ENCODE results near the gene AHSP.

DNA sequence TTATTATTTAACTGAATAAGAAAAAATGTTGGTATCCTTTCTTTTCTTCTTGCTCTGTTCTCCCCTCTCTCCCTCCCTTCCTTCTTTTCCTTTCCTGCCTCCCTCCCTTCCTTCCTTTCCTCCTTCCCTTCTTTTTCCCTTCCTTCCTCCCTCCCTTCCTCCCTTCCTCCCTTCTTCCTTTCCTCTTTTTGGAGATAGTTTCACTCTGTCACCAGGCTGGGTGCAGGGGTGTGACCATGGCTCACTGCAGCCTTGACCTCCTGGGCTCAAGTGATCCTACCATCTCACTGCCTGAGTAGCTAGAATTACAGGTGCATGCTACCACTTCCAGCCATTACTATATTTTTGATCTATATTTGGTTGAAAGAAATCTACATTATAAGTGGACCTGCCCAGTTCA is 13.8 kb upstream of the AHSP start:
- TF ChIP-seq, protein P1, sequence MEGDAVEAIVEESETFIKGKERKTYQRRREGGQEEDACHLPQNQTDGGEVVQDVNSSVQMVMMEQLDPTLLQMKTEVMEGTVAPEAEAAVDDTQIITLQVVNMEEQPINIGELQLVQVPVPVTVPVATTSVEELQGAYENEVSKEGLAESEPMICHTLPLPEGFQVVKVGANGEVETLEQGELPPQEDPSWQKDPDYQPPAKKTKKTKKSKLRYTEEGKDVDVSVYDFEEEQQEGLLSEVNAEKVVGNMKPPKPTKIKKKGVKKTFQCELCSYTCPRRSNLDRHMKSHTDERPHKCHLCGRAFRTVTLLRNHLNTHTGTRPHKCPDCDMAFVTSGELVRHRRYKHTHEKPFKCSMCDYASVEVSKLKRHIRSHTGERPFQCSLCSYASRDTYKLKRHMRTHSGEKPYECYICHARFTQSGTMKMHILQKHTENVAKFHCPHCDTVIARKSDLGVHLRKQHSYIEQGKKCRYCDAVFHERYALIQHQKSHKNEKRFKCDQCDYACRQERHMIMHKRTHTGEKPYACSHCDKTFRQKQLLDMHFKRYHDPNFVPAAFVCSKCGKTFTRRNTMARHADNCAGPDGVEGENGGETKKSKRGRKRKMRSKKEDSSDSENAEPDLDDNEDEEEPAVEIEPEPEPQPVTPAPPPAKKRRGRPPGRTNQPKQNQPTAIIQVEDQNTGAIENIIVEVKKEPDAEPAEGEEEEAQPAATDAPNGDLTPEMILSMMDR (IDR thresholded peaks at IDR 0.05) = no peak
- no peak for TF ChIP-seq POLR2A (IDR thresholded peaks at IDR 0.05)

Measured in ovary (tissue), 3 donors.